Epithelial cell of esophagus (primary cell): ENCODE results near the gene RGP1.

ENCODE experiments used
- DNase-seq: peaks from one replicate; pipeline ENCODE4 v3.0.0; 2010; ENCODE audit warnings: low read depth
- H3K4me3 ChIP-seq: 2 replicates; pipeline ENCODE4 v1.5.1; 2011; ENCODE audit warnings: mild to moderate bottlenecking, low read length, control low read depth
- TF ChIP-seq, protein P1 (sequence below): IDR thresholded peaks from 2 replicates; pipeline ENCODE4 v1.5.1; 2011; ENCODE audit warnings: low read depth, mild to moderate bottlenecking, low read length, control low read depth, inconsistent platforms; ENCODE audit not compliant: insufficient read depth; ENCODE audit errors: missing control alignments

Gene RGP1

DNA sequence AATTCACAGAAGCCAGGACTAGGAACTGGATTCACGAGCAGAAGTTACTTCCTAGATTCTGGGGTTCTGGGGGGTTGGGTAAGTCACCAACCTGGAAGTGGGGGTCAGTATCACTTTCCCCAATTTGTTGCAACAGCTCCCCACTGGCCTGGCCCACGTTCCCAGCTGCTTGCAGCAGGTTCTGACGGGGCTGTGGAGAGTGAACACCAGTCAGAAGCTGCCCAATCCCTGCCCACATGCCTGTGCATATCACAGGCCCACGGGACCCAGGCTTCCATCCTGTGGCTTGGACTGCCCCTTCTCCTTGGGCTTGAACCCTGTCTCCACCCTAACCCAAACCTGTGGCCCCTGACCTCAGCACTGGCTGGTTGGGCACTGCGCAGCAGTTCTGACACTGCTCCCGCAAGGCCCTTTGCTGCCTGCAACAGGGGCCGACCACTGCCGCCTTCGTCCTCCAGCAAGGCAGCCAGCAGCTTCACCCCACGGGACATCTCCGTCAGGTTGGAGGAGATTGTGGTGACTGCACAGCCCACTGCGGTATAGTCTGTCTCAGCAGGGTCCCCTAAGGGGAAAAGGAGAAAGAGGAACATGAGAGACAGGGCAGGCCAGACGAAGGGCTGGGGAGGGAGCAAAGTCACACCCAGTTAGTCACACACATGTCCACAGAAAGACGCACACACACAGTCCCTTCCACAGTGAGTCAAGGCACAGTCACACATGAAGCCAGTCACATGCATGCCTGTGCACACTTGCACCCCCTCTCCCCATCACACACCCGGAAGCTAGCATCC is 30.2 kb upstream of the RGP1 start:
- TF ChIP-seq, protein P1, sequence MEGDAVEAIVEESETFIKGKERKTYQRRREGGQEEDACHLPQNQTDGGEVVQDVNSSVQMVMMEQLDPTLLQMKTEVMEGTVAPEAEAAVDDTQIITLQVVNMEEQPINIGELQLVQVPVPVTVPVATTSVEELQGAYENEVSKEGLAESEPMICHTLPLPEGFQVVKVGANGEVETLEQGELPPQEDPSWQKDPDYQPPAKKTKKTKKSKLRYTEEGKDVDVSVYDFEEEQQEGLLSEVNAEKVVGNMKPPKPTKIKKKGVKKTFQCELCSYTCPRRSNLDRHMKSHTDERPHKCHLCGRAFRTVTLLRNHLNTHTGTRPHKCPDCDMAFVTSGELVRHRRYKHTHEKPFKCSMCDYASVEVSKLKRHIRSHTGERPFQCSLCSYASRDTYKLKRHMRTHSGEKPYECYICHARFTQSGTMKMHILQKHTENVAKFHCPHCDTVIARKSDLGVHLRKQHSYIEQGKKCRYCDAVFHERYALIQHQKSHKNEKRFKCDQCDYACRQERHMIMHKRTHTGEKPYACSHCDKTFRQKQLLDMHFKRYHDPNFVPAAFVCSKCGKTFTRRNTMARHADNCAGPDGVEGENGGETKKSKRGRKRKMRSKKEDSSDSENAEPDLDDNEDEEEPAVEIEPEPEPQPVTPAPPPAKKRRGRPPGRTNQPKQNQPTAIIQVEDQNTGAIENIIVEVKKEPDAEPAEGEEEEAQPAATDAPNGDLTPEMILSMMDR: no peak
- H3K4me3 ChIP-seq: no peak overlapping the region
- DNase-seq: peak; percentile 90

DNA sequence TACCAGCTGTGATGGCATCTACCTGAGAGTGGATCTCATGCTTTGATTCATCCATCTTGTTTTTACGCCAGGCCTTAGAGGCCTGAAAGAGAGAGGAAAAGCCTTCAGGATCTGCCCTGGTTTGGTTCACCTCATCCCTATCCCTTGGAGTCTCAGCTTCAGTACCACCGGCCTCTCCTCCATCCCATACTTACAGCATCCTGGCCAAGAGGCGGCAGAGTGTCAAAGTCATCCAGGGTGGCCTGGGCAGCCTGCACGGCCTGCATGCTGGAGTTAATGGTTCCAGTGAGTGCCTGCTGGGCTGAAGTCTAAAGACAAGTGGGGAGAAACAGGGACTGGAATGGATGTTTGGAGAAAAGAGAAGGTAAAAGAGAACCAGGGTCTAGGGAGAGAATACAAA is 29.5 kb upstream of the RGP1 start:
- TF ChIP-seq, protein P1: no peak
- no peak for DNase-seq
- H3K4me3 ChIP-seq: no peak overlapping the region

DNA sequence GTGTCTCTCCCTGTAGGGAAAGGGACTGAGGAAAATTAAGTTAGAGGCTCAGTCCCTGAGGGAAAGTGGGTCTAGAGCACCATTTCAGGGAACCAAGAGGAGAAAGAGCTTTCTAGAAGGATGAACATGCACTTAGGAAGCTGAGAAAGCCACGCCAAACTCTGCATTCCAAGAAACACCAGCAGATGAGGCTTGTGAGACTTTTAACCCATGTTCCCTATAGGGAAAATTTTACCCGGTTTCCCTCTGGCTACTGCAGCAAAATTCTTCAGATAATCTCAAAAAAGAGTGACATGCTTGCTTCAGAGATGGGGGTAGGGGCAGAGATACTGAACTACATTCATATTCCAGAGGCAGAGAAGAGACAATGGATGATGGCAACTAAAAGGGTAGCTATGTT is 25.7 kb upstream of the RGP1 start:
- DNase-seq: no peak
- H3K4me3 ChIP-seq: no peak overlapping the region
- TF ChIP-seq, protein P1: no peak

DNA sequence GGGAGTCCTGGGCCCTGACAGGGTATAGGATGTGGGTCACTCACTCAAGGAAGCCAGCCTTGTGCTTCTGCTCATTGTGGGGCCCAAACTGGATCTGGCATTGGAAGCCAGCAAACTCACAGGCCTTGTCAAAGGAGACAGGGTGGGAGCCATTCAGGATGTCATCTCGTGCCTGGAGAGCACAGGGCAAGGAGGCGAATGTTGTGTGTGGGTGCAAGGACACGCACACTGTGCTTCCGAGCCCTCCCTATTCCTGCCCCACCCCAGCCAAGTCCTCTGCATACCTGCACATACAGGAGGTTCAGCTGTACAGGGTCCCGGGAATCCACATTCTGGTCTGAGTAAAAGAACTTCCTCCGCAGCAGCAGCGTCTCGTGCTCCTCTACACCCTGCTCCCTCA is 25.2 kb upstream of the RGP1 start:
- no peak overlapping the region for H3K4me3 ChIP-seq
- DNase-seq: no peak
- TF ChIP-seq, protein P1: no peak

DNA sequence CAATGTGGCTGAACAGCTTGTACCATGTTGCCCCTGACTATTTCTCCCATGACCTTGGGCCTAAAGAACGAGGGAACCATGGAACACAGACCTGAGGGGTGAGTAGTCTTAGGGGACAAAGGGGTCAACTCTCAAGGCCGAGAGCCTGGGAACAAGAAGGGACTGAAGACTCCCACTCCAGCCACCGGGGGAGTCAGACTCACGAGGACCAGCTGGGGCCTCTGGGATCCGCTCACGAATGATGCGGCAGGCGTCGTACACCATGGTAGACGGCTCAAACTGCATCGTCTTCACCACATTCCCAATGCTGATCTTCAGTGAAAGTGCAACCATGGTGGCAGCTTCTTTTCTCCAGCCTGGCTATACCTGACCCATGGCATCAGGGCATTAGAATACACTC is 23.7 kb upstream of the RGP1 start:
- TF ChIP-seq, protein P1: no peak

DNA sequence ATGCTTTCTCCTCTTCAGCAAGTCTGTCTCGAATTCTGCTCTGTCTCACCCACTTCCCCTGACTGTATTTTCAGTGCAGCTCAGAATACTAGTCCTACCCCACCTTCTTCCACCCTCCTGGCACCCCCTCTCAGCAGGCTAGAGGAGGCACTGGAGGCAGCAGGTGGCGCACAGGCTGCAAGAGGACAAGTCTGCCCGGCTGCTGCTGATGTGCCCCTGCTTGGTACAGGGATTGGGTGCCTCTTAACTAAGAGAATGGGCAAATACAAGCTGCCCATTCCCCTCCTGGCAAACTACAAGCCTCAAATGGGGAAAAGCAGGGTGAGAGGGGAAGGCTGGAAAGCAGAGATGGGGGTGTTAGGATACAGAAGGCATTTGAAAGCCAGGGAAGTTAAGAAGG is 22.2 kb upstream of the RGP1 start:
- peak; percentile 35 for DNase-seq
- TF ChIP-seq, protein P1: no peak
- H3K4me3 ChIP-seq: no peak overlapping the region

More for the DNA sequence above, 23.7 kb upstream of the RGP1 start:
- H3K4me3 ChIP-seq: no peak overlapping the region
- no peak for DNase-seq

DNA sequence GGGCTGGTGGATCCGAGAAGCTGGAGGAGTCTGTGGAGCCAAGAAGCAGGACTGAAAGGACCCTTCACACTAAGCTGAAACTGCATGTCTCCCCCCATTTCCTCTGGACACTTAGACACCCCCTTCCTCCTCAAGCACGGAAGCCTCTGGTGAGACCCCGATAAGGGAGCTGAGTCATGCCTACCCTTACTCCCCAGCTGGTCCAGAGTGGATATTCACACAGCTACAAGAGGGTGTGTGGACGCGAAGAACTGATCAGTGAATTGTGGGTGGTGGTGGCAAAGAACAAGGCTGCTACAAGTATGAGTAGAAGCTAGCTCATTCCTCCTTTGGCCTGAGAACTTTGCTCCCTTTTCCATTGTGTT is 21.4 kb upstream of the RGP1 start:
- H3K4me3 ChIP-seq: no peak overlapping the region
- no peak for DNase-seq
- TF ChIP-seq, protein P1: no peak
